Keratinocyte (primary cell): Measurements from ENCODE around the gene ATG4D. TPM values are rescaled to one million over a fixed set of nuclear protein-coding genes. Genes with fewer than 3 reads are reported as not detected.
A peak's percentile ranks its signal among the peaks of the same experiment; 100 is the strongest.

Experiments
- DNase-seq: peaks from one replicate; pipeline ENCODE4 v3.0.0-alpha.2; 2011; ENCODE audit warnings: low read depth, missing footprints, low spot score
- FAIRE-seq: peaks from 2 replicates; lab custom pipeline; 2011; peaks lifted over from hg19 to GRCh38; lab: Jason Lieb, UNC
- H2AFZ ChIP-seq: 2 replicates; pipeline ENCODE4 v1.6.0; 2012; ENCODE audit warnings: low read length, control low read depth, inconsistent platforms; ENCODE audit not compliant: control insufficient read depth
- H3K27ac ChIP-seq: 2 replicates; pipeline ENCODE4 v1.5.1; 2011; ENCODE audit warnings: low read length; ENCODE audit not compliant: control insufficient read depth, insufficient read depth
- H3K27me3 ChIP-seq: 3 replicates; pipeline ENCODE4 v1.6.0; 2011; ENCODE audit warnings: low read length; ENCODE audit not compliant: control insufficient read depth, insufficient read depth; ENCODE audit errors: extremely low read depth
- H3K36me3 ChIP-seq, 2 experiments: 2 replicates in 1 of 2; 3 replicates in 1 of 2; pipeline ENCODE4 v1.5.1; 2011; ENCODE audit warnings: low read length in 2 of 2, mild to moderate bottlenecking in 1 of 2; ENCODE audit not compliant: control insufficient read depth in 2 of 2, insufficient read depth in 2 of 2; ENCODE audit errors: extremely low read depth in 1 of 2
- H3K4me1 ChIP-seq: 3 replicates; pipeline ENCODE4 v1.5.1; 2011; ENCODE audit warnings: low read length; ENCODE audit not compliant: control insufficient read depth, insufficient read depth; ENCODE audit errors: extremely low read depth
- H3K4me2 ChIP-seq: 3 replicates; pipeline ENCODE4 v1.6.0; 2011; ENCODE audit warnings: low read depth, low read length; ENCODE audit not compliant: control insufficient read depth, insufficient read depth; ENCODE audit errors: extremely low read depth
- H3K4me3 ChIP-seq, 3 experiments: fragments of 200-600 bp in 1 of 3; sonication (generic) in 1 of 3; 2 replicates in 2 of 3; 3 replicates in 1 of 3; pipeline ENCODE4 v1.5.1; 2011 to 2016; ENCODE audit warnings: low read length in 3 of 3, mild to moderate bottlenecking in 3 of 3, control low read depth in 2 of 3, inconsistent platforms in 1 of 3, low read depth in 1 of 3, mixed read lengths in 1 of 3, mixed run types in 1 of 3, moderate library complexity in 1 of 3; ENCODE audit not compliant: control insufficient read depth in 2 of 3, insufficient read depth in 2 of 3; ENCODE audit errors: extremely low read depth in 1 of 3
- H3K79me2 ChIP-seq: 2 replicates; pipeline ENCODE4 v1.6.0; 2012; ENCODE audit warnings: low read length; ENCODE audit not compliant: control insufficient read depth, insufficient read depth
- H3K9ac ChIP-seq: 3 replicates; pipeline ENCODE4 v1.6.0; 2011; ENCODE audit warnings: low read length; ENCODE audit not compliant: control insufficient read depth, insufficient read depth; ENCODE audit errors: extremely low read depth
- H3K9me1 ChIP-seq: 3 replicates; pipeline ENCODE4 v1.6.0; 2011; ENCODE audit warnings: low read length; ENCODE audit not compliant: control insufficient read depth, insufficient read depth; ENCODE audit errors: extremely low read depth
- H3K9me3 ChIP-seq: 2 replicates; pipeline ENCODE4 v1.5.1; 2012; ENCODE audit warnings: low read depth, low read length; ENCODE audit not compliant: control insufficient read depth
- H4K20me1 ChIP-seq: 3 replicates; pipeline ENCODE4 v1.6.0; 2011; ENCODE audit warnings: low read length; ENCODE audit not compliant: control insufficient read depth, insufficient read depth; ENCODE audit errors: extremely low read depth
- EZH2 ChIP-seq: IDR thresholded peaks from one replicate; pipeline ENCODE4 v1.6.1; 2012; ENCODE audit warnings: inconsistent platforms, mild to moderate bottlenecking, low read length, moderate library complexity
- dilution Hi-C: fragments of 300-500 bp; cut with MboI; formaldehyde crosslinking; loops from one replicate; pipeline ENCODE4 v1.7.0; 2020; ENCODE audit warnings: low sequenced_read_pairs; ENCODE audit not compliant: extremely low pct_ligation_motif_present
- polyA plus RNA-seq, 5 experiments: library from polyadenylated mRNA; depleted of rRNA in 3 of 5; stranded (reverse) in 3 of 5; stranded (forward) in 1 of 5; unstranded in 1 of 5; fragments of >200 nt; gene quantifications; 1 replicate in 1 of 5; 2 replicates in 3 of 5; 3 replicates in 1 of 5; pipeline versions ENCODE4 v1.2.1 to v1.2.3, GENCODE V29; 2011 to 2012; ENCODE audit warnings: missing spikeins in 2 of 5, low read depth in 1 of 5, low replicate concordance in 1 of 5
- TF ChIP-seq, protein P1 (sequence below), 3 experiments: IDR thresholded peaks in 1 of 3; conservative IDR thresholded peaks in 1 of 3; optimal IDR thresholded peaks in 1 of 3; 2 replicates in 2 of 3; 3 replicates in 1 of 3; pipeline versions ENCODE3 to v1.5.1; 2011; ENCODE audit warnings: low read length in 3 of 3, mild to moderate bottlenecking in 3 of 3, moderate library complexity in 2 of 3, control low read depth in 1 of 3, inconsistent platforms in 1 of 3; ENCODE audit not compliant: insufficient read depth in 2 of 3; ENCODE audit errors: extremely low read depth in 1 of 3

ATG4D gene
- polyA plus RNA-seq, 1 donor (not counting 4 experiments of a cell fraction or from before 2014, with no cell fraction given) = 12.6 TPM

DNA sequence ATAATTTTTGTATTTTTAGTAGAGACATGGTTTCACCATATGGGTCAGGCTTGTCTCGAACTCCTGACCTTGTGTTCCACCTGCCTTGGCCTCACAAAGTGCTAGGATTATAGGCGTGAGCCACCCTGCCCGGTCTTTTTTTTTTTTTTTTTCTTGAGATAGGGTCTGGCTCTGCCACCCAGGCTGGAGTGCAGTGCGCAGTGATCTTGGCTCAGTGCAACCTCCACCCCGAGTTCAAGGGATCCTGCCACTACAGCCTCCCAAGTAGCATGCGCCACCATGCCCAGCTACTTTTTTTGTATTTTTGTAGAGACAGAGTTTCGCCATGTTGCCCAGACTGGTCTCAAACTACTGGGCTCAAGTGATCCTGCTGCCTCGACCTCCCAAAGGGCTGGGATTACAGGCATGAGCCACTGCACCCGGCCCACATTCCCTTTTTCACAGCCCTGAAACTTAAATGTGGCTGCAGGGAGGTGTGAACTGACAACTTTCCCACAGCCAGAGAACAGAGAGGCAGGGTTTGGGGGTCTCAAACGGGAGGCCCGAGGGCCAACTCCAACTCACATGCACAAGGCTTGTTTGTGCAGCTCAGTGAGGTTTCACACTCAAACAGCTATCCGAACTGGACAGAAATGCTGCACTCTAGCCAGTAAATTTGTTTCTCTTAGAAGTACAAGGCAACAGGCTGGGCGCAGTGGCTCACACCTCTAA, 22.1 kb upstream of the ATG4D start:
- Histone ChIP-seq H3K4me3 (no peak overlapping the region), H3K9me3 (no peaks in the 10 kb centered on the region), H3K4me1 (peaks cover 30% of the 10 kb centered on the region), H3K9ac (no peak overlapping the region), H3K4me2 (peak overlapping the region; percentile 9), H2AFZ (peak overlapping the region; percentile 27), H3K27ac (no peak overlapping the region), H3K36me3 (no peaks in the 10 kb centered on the region), H3K9me1 (no peaks in the 10 kb centered on the region), H3K79me2 (peaks cover 3% of the 10 kb centered on the region), H4K20me1 (no peaks in the 10 kb centered on the region), H3K27me3 (no peaks in the 10 kb centered on the region)
- FAIRE-seq (no peak), DNase-seq (no peak)
- no peak for TF ChIP-seq EZH2
- TF ChIP-seq, protein P1, sequence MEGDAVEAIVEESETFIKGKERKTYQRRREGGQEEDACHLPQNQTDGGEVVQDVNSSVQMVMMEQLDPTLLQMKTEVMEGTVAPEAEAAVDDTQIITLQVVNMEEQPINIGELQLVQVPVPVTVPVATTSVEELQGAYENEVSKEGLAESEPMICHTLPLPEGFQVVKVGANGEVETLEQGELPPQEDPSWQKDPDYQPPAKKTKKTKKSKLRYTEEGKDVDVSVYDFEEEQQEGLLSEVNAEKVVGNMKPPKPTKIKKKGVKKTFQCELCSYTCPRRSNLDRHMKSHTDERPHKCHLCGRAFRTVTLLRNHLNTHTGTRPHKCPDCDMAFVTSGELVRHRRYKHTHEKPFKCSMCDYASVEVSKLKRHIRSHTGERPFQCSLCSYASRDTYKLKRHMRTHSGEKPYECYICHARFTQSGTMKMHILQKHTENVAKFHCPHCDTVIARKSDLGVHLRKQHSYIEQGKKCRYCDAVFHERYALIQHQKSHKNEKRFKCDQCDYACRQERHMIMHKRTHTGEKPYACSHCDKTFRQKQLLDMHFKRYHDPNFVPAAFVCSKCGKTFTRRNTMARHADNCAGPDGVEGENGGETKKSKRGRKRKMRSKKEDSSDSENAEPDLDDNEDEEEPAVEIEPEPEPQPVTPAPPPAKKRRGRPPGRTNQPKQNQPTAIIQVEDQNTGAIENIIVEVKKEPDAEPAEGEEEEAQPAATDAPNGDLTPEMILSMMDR (optimal IDR thresholded peaks at IDR 0.05 in 1 of 3, IDR thresholded peaks at IDR 0.05 in 1 of 3, conservative IDR thresholded peaks at IDR 0.05 in 1 of 3; ENCODE audit: extremely low read depth in 1 of 3, insufficient read depth in 2 of 3, low read length in 3 of 3) = no peak
- dilution Hi-C loops = no loop called here

DNA sequence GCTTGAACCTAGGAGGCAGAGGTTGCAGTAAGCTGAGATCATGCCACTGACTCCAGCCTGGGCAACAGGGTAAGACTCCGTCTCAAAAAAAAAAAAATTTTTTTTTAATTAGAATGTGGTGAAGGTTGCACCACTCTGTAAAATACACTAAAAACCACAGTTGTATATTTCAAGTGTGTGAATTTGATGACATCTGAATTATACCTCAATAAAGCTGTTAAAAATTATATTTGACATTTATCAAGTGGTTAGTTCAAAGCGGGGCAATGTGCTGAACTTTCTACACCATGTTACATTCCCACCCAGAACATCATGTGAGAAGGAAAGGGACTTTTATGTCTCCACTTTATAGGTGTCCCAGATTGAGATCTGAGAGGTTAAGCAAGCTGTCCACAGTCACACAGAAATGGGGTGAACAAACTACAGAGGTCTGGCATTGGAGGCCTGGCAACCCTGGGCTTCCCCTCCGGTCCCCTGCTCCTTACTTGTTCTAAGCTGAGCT, 20.5 kb upstream of the ATG4D start:
- Histone ChIP-seq H3K27ac (no peak overlapping the region), H3K9me3 (no peaks in the 10 kb centered on the region), H4K20me1 (no peaks in the 10 kb centered on the region), H3K4me1 (peaks cover 22% of the 10 kb centered on the region), H3K79me2 (no peaks in the 10 kb centered on the region), H3K36me3 (no peaks in the 10 kb centered on the region), H3K9me1 (no peaks in the 10 kb centered on the region), H3K4me2 (no peak overlapping the region), H3K4me3 (no peak overlapping the region), H3K9ac (no peak overlapping the region), H2AFZ (no peak overlapping the region), H3K27me3 (no peaks in the 10 kb centered on the region)
- dilution Hi-C loops = no loop called here
- TF ChIP-seq EZH2 = no peak
- TF ChIP-seq, protein P1 (optimal IDR thresholded peaks at IDR 0.05 in 1 of 3, IDR thresholded peaks at IDR 0.05 in 1 of 3, conservative IDR thresholded peaks at IDR 0.05 in 1 of 3; ENCODE audit: extremely low read depth in 1 of 3, insufficient read depth in 2 of 3, low read length in 3 of 3) = no peak
- FAIRE-seq = no peak
- DNase-seq = no peak
